HFFc6 (cell line): ENCODE results near the gene MYL10. TPM values are rescaled to one million over a fixed set of nuclear protein-coding genes. Genes with fewer than 3 reads are reported as not detected.

Source experiments
- DNase-seq: peaks from one replicate; pipeline ENCODE4 v3.0.0-alpha.2; 2018
- H3K27ac Mint-ChIP-seq: 2 replicates; pipeline ENCODE4 v1.8.0; 2020; ENCODE audit warnings: mild to moderate bottlenecking, mixed read lengths
- H3K27me3 Mint-ChIP-seq: 2 replicates; pipeline ENCODE4 v1.8.0; 2021; ENCODE audit warnings: mild to moderate bottlenecking, moderate library complexity, mixed read lengths; ENCODE audit not compliant: insufficient read depth
- H3K36me3 Mint-ChIP-seq: 2 replicates; pipeline ENCODE4 v1.8.0; 2021; ENCODE audit warnings: low read depth, mixed read lengths
- H3K4me1 Mint-ChIP-seq: 2 replicates; pipeline ENCODE4 v1.8.0; 2020; ENCODE audit warnings: low read depth, mixed read lengths
- H3K4me3 Mint-ChIP-seq: 2 replicates; pipeline ENCODE4 v1.8.0; 2020; ENCODE audit warnings: mild to moderate bottlenecking, moderate library complexity, mixed read lengths
- H3K9me3 Mint-ChIP-seq: 2 replicates; pipeline ENCODE4 v1.8.0; 2020; ENCODE audit warnings: mild to moderate bottlenecking, mixed read lengths
- total RNA-seq, 6 experiments: library from RNA; stranded (reverse); fragmentation: NEBNext Ultra II Directional; extraction: Animal tissue kit (Norgen Biotek cat#: 25700); gene quantifications; 2 replicates in 1 of 6; 3 replicates in 5 of 6; pipeline ENCODE4 v1.2.3, GENCODE V29; 2021
- TF ChIP-seq, protein P1 (sequence below): fragments of 200-600 bp; sonication (generic); IDR thresholded peaks from 2 replicates; pipeline ENCODE4 v1.5.0; 2021; ENCODE audit warnings: antibody characterized with exemption, mild to moderate bottlenecking

Gene MYL10
- total RNA-seq, 6 experiments from 2014 or later = not detected

DNA sequence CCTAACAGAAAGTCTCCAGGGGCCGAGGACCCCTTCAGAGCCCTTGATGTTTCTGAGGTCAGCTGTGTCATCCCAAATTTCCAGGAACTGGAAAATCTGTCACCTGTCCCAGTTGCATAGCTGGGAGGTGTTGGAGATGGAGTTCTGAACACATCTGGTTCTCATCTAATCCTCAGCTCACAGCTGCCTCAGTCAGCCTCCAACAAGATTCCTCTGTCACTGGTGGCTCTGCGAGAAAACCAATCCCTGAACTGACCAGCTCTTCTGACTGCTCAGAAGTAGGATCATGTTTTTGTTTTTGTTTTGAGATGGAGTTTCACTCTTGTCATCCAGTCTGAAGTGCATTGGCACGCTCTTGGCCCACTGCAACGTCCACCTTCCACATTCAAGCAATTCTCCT is 37.6 kb upstream of the MYL10 start:
- TF ChIP-seq, protein P1, sequence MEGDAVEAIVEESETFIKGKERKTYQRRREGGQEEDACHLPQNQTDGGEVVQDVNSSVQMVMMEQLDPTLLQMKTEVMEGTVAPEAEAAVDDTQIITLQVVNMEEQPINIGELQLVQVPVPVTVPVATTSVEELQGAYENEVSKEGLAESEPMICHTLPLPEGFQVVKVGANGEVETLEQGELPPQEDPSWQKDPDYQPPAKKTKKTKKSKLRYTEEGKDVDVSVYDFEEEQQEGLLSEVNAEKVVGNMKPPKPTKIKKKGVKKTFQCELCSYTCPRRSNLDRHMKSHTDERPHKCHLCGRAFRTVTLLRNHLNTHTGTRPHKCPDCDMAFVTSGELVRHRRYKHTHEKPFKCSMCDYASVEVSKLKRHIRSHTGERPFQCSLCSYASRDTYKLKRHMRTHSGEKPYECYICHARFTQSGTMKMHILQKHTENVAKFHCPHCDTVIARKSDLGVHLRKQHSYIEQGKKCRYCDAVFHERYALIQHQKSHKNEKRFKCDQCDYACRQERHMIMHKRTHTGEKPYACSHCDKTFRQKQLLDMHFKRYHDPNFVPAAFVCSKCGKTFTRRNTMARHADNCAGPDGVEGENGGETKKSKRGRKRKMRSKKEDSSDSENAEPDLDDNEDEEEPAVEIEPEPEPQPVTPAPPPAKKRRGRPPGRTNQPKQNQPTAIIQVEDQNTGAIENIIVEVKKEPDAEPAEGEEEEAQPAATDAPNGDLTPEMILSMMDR = no peak
- H3K36me3 Mint-ChIP-seq = no peaks in the 10 kb centered on the region
- H3K27ac Mint-ChIP-seq = no peak overlapping the region
- H3K4me1 Mint-ChIP-seq = no peaks in the 10 kb centered on the region
- H3K27me3 Mint-ChIP-seq = peaks cover 5% of the 10 kb centered on the region; the same call in 1 of the 2 replicates
- no peak overlapping the region for H3K4me3 Mint-ChIP-seq
- DNase-seq = no peak
- no peaks in the 10 kb centered on the region for H3K9me3 Mint-ChIP-seq

DNA sequence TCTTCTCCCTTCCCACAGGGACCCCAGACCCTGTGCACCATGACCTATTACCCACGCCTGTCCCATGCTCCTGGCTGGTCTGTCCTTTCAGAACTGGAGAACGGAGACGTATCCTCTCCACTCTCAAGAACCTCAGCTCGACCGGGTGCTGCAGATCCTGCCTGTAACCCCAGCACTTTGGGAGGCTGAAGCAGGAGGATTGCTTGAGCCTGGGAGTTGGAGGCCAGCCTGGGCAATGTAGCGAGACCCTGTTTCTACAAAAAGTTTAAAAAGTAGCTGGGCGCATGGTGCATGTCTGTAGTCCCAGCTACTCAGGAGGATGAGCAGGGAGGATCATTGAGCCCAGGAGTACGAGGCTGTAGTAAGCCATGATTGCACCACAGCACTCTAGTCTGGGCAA is 37.2 kb upstream of the MYL10 start:
- H3K4me1 Mint-ChIP-seq = no peaks in the 10 kb centered on the region
- H3K4me3 Mint-ChIP-seq = no peak overlapping the region
- no peaks in the 10 kb centered on the region for H3K36me3 Mint-ChIP-seq
- no peak for DNase-seq
- H3K27me3 Mint-ChIP-seq = peaks cover 5% of the 10 kb centered on the region
- TF ChIP-seq, protein P1 = no peak
- H3K9me3 Mint-ChIP-seq = no peaks in the 10 kb centered on the region
- no peak overlapping the region for H3K27ac Mint-ChIP-seq

DNA sequence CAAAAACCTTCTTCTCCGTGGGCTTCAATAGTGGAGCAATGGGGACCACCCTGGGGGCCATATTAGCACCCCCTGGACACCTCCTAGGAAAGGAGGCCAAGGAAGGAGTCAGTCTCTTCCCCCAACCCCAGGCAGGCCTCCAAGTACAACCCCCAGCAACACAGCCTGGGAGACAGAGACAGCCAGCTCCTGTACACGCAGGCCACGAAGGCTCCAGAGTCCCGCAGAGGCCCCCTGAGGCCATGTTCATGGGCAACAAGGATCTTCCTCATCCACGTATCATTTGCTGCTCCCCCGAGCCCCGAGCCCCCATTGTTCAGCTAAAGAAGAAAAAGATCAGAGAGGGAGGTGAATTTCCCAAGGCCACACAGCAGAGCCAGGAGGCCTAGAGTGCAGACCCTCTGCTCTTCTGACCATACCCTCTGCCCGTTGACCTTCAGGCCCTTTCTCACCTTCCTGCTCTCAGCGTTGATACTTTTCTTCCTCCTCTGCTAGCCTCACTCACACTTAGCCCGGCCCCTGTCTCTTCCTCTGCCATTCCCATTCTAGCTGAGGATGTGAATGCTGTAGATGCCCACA is 35.9 kb upstream of the MYL10 start:
- H3K27me3 Mint-ChIP-seq = peaks cover 5% of the 10 kb centered on the region

GRCh38 chr7:101664436-101664835 is 35.3 kb upstream of the MYL10 start:
- Mint-ChIP-seq H3K4me1 (no peaks in the 10 kb centered on the region), H3K9me3 (no peaks in the 10 kb centered on the region), H3K4me3 (no peak overlapping the region), H3K36me3 (no peaks in the 10 kb centered on the region), H3K27ac (no peak overlapping the region), H3K27me3 (peaks cover 8% of the 10 kb centered on the region)
- TF ChIP-seq, protein P1 = no peak
- DNase-seq = no peak

More for the DNA sequence above, 35.9 kb upstream of the MYL10 start:
- no peaks in the 10 kb centered on the region for H3K9me3 Mint-ChIP-seq
- TF ChIP-seq, protein P1 = no peak
- H3K27ac Mint-ChIP-seq = no peak overlapping the region
- no peak overlapping the region for H3K4me3 Mint-ChIP-seq
- no peak for DNase-seq
- H3K36me3 Mint-ChIP-seq = no peaks in the 10 kb centered on the region
- H3K4me1 Mint-ChIP-seq = no peaks in the 10 kb centered on the region

GRCh38 chr7:101663747-101664146 is 34.7 kb upstream of the MYL10 start:
- no peak for DNase-seq
- Mint-ChIP-seq H3K4me3 (no peak overlapping the region), H3K27ac (no peak overlapping the region), H3K27me3 (peaks cover 8% of the 10 kb centered on the region), H3K36me3 (no peaks in the 10 kb centered on the region), H3K9me3 (no peaks in the 10 kb centered on the region), H3K4me1 (no peaks in the 10 kb centered on the region)
- TF ChIP-seq, protein P1 = no peak
